ENCODE measurements around the gene ELF5. TPM values are rescaled to one million over a fixed set of nuclear protein-coding genes. Genes with fewer than 3 reads are reported as not detected.

The ELF5 gene
- total and polyA plus RNA-seq, 2 of the 13 experiments (the other 11 are each of a cell fraction or from before 2014, with no cell fraction given) = 0.51 to 2.6 TPM

GRCh38 chr11:34438529-34439507 is 74.8 kb downstream of the ELF5 start, which contains the start of gene CAT (continued):
- no peak for TF ChIP-seq ZNF3 (CRISPR knock-in tag; IDR thresholded peaks at IDR 0.05)
- TF ChIP-seq ZNF703 (CRISPR knock-in tag; IDR thresholded peaks at IDR 0.05; ENCODE audit: borderline replicate concordance) = no peak
- no peak for TF ChIP-seq MZF1 (CRISPR knock-in tag; IDR thresholded peaks at IDR 0.05; ENCODE audit: borderline replicate concordance)
- no peak for TF ChIP-seq AFF4 (CRISPR knock-in tag; IDR thresholded peaks at IDR 0.05)
- no peak for TF ChIP-seq E2F2 (CRISPR knock-in tag; IDR thresholded peaks at IDR 0.05; ENCODE audit: borderline replicate concordance)
- no peak for TF ChIP-seq MAFF (IDR thresholded peaks at IDR 0.05; ENCODE audit: low read depth, low read length)
- no peak for TF ChIP-seq CBX1 (IDR thresholded peaks at IDR 0.05; ENCODE audit: low read depth)
- no peak for TF ChIP-seq TBP (CRISPR knock-in tag; IDR thresholded peaks at IDR 0.05)
- TF ChIP-seq CREBL2 (CRISPR knock-in tag; IDR thresholded peaks at IDR 0.05; ENCODE audit: borderline replicate concordance) = no peak
- TF ChIP-seq TCF12 (IDR thresholded peaks at IDR 0.05) = no peak
- no peak for TF ChIP-seq TCF12 (CRISPR knock-in tag; IDR thresholded peaks at IDR 0.05)
- TF ChIP-seq MXD4 (CRISPR knock-in tag; IDR thresholded peaks at IDR 0.05) = peak; percentile 60; the same call in 1 of the 2 replicates
- no peak for TF ChIP-seq SYNCRIP (IDR thresholded peaks at IDR 0.05; ENCODE audit: insufficient read depth, low read depth, low read length)
- TF ChIP-seq GATA4 (IDR thresholded peaks at IDR 0.05; ENCODE audit: borderline replicate concordance, low read depth) = peak; percentile 61; the same call in 1 of the 2 replicates
- no peak for TF ChIP-seq ZNF580 (CRISPR knock-in tag; IDR thresholded peaks at IDR 0.05; ENCODE audit: borderline replicate concordance, low read depth)
- TF ChIP-seq FOSL2 (CRISPR knock-in tag; IDR thresholded peaks at IDR 0.05) = no peak
- TF ChIP-seq GPN1 (CRISPR knock-in tag; IDR thresholded peaks at IDR 0.05; ENCODE audit: borderline replicate concordance) = no peak
- no peak for TF ChIP-seq MYNN (CRISPR knock-in tag; IDR thresholded peaks at IDR 0.05; ENCODE audit: low read depth)
- TF ChIP-seq ZBTB14 (CRISPR knock-in tag; IDR thresholded peaks at IDR 0.05) = no peak

Measured in HepG2 (cell line).